B cell (primary cell): Measurements from ENCODE around the gene RAPGEF5. TPM values are rescaled to one million over a fixed set of nuclear protein-coding genes. Genes with fewer than 3 reads are reported as not detected.
A peak's percentile ranks its signal among the peaks of the same experiment; 100 is the strongest.

Source experiments
- ATAC-seq: fragments of 200-7000 bp; cut with Tn5 transposase; one replicate; pipeline ENCODE4 v1.10.0; 2021; ENCODE audit warnings: low read depth, mild to moderate bottlenecking, moderate number of reproducible peaks, moderate library complexity
- CTCF ChIA-PET: fragments of 350-600 bp; sonication (Branson Sonifier 250); formaldehyde crosslinking; loops from one replicate; lab custom pipeline; 2021; ENCODE audit warnings: antibody characterized with exemption, inconsistent platforms; lab: Charles Lee
- POLR2A ChIA-PET: fragments of 350-600 bp; sonication (Branson Sonifier 250); formaldehyde crosslinking; loops from one replicate; lab custom pipeline; 2021; ENCODE audit warnings: antibody characterized with exemption; lab: Charles Lee
- DNase-seq: peaks from one replicate; pipeline ENCODE4 v3.0.0; 2013
- H2AFZ ChIP-seq: 2 replicates; pipeline ENCODE4 v1.6.1; 2012; ENCODE audit warnings: mild to moderate bottlenecking, low read depth, low read length; ENCODE audit not compliant: insufficient read depth, poor library complexity, severe bottlenecking
- H3K27ac ChIP-seq, 2 donors: 1 replicate in 1 of 2; 2 replicates in 1 of 2; pipeline ENCODE4 v1.5.1; 2012 to 2013; ENCODE audit warnings: low read length in 2 of 2, mild to moderate bottlenecking in 2 of 2, moderate library complexity in 1 of 2
- H3K27me3 ChIP-seq, 4 experiments: fragments of 200-600 bp in 1 of 4; sonication (generic) in 1 of 4; replicated peaks in 1 of 4; 1 replicate in 2 of 4; 2 replicates in 2 of 4; pipeline versions ENCODE4 v1.6.1 to v1.7.0; 2013 to 2016; ENCODE audit warnings: low read length in 3 of 4, mild to moderate bottlenecking in 2 of 4, mixed read lengths in 1 of 4, moderate library complexity in 1 of 4; ENCODE audit not compliant: insufficient read depth in 4 of 4, control insufficient read depth in 3 of 4; ENCODE audit errors: control extremely low read depth in 1 of 4
- H3K36me3 ChIP-seq, 2 experiments: replicated peaks in 1 of 2; 1 replicate in 1 of 2; 2 replicates in 1 of 2; pipeline versions ENCODE4 v1.6.1 to v1.7.1; 2013; ENCODE audit warnings: low read length in 1 of 2; ENCODE audit not compliant: insufficient read depth in 2 of 2, control insufficient read depth in 1 of 2; ENCODE audit errors: control extremely low read depth in 1 of 2, extremely low read depth in 1 of 2
- H3K4me1 ChIP-seq, 2 donors: fragments of 200-600 bp in 1 of 2; sonication (generic) in 1 of 2; 1 replicate in 1 of 2; 2 replicates in 1 of 2; pipeline versions ENCODE4 v1.5.1 to v1.6.1; 2013 to 2017; ENCODE audit warnings: low read length in 2 of 2; ENCODE audit not compliant: control insufficient read depth in 2 of 2, insufficient read depth in 2 of 2
- H3K4me2 ChIP-seq: replicated peaks from 2 replicates; pipeline ENCODE3; 2012; ENCODE audit warnings: mild to moderate bottlenecking, low read depth, low read length; ENCODE audit not compliant: poor library complexity, severe bottlenecking
- H3K4me3 ChIP-seq, 5 experiments: fragments of 200-600 bp in 1 of 5; sonication (generic) in 1 of 5; 1 replicate in 3 of 5; 2 replicates in 2 of 5; pipeline versions ENCODE4 v1.5.1 to v1.7.0; 2011 to 2016; ENCODE audit warnings: low read length in 4 of 5, mild to moderate bottlenecking in 4 of 5, low read depth in 2 of 5, control low read depth in 1 of 5, moderate library complexity in 1 of 5; ENCODE audit not compliant: insufficient read depth in 1 of 5; ENCODE audit errors: control extremely low read depth in 1 of 5, extremely low read depth in 1 of 5
- H3K79me2 ChIP-seq: fragments of 200-600 bp; sonication (generic); one replicate; pipeline ENCODE4 v1.6.0; 2016; ENCODE audit warnings: low read length; ENCODE audit not compliant: control insufficient read depth, insufficient read depth
- H3K9ac ChIP-seq: fragments of 200-600 bp; sonication (generic); 2 replicates; pipeline ENCODE4 v1.6.1; 2017; ENCODE audit warnings: mild to moderate bottlenecking, low read length, moderate library complexity
- H3K9me3 ChIP-seq, 3 donors: one replicate each; pipeline versions ENCODE4 v1.6.1 to v1.7.1; 2013; ENCODE audit warnings: low read length in 2 of 3; ENCODE audit not compliant: control insufficient read depth in 2 of 3, insufficient read depth in 1 of 3; ENCODE audit errors: control extremely low read depth in 1 of 3
- H4K20me1 ChIP-seq: 2 replicates; pipeline ENCODE4 v1.6.0; 2012; ENCODE audit warnings: mild to moderate bottlenecking, low read length; ENCODE audit not compliant: insufficient read depth, control insufficient read depth, poor library complexity, severe bottlenecking
- H3K27ac Mint-ChIP-seq: one replicate; pipeline ENCODE4 v1.8.0; 2021; ENCODE audit warnings: mixed read lengths
- H3K27me3 Mint-ChIP-seq: one replicate; pipeline ENCODE4 v1.8.0; 2021; ENCODE audit warnings: mixed read lengths
- H3K4me1 Mint-ChIP-seq: one replicate; pipeline ENCODE4 v1.8.0; 2021; ENCODE audit warnings: mixed read lengths
- H3K4me3 Mint-ChIP-seq: one replicate; pipeline ENCODE4 v1.8.0; 2021; ENCODE audit warnings: mixed read lengths
- H3K9me3 Mint-ChIP-seq: one replicate; pipeline ENCODE4 v1.8.0; 2022; ENCODE audit warnings: mixed read lengths; ENCODE audit not compliant: insufficient read depth
- CTCF ChIP-seq: fragments of 200-600 bp; IDR thresholded peaks from one replicate; pipeline ENCODE4 v1.8.0; 2022; ENCODE audit warnings: antibody characterized with exemption, mild to moderate bottlenecking
- EZH2 ChIP-seq: IDR thresholded peaks from 2 replicates; pipeline ENCODE4 v1.6.1; 2012; ENCODE audit warnings: borderline replicate concordance, low read depth, mild to moderate bottlenecking, moderate library complexity, low read length; ENCODE audit not compliant: insufficient read depth, poor library complexity, severe bottlenecking
- WGBS: methylation state at CpG from one replicate; pipeline ENCODE4 v1.1.5; 2013; ENCODE audit warnings: missing lambda C conversion rate; ENCODE audit not compliant: insufficient coverage; 5-methylcytosine and 5-hydroxymethylcytosine counted together
- intact Hi-C: fragments of 100-400 bp; cut with micrococcal nuclease; formaldehyde crosslinking; loops from one replicate; pipeline ENCODE4 v1.10.0; 2022
- polyA plus RNA-seq: library from polyadenylated mRNA; depleted of rRNA; stranded (reverse); fragments of >200 nt; gene quantifications from 2 replicates; pipeline ENCODE4 v1.2.3, GENCODE V29; 2012
- total RNA-seq, 2 donors: library from RNA; stranded (reverse); fragments of 120-200 nt in 1 of 2; gene quantifications; 1 replicate in 1 of 2; 2 replicates in 1 of 2; pipeline versions ENCODE4 v1.2.3 to v1.2.4, GENCODE V29; 2013 to 2022

Gene RAPGEF5
- total and polyA plus RNA-seq, 2 donors (not counting 1 experiment from before 2014, with no cell fraction given), result 1.5 to 37.6 TPM

- Mint-ChIP-seq H3K9me3 (no peaks in the 10 kb centered on the region), H3K4me1 (no peaks in the 10 kb centered on the region), H3K4me3 (no peak overlapping the region), H3K27me3 (no peaks in the 10 kb centered on the region), H3K27ac (no peak overlapping the region)
- Histone ChIP-seq H3K79me2 (no peaks in the 10 kb centered on the region), H3K4me1 (peaks cover 5 to 8% of the 10 kb centered on the region in 2 donors), H4K20me1 (no peaks in the 10 kb centered on the region), H3K4me3 (peak overlapping the region in 3 of 5 experiments; percentile 2 to 18 (median 11)), H3K4me2 (peak overlapping the region; percentile 63), H3K36me3 (no peaks in the 10 kb centered on the region), H3K9me3 (no peaks in the 10 kb centered on the region), H3K27me3 (no peaks in the 10 kb centered on the region), H3K27ac (peak overlapping the region in 1 of 2 donors; percentile 29), H3K9ac (peak overlapping the region; percentile 49), H2AFZ (peak overlapping the region; percentile 72)
- DNase-seq (peak; percentile 44), ATAC-seq (no peak)
- intact Hi-C loops, result no loop called here
- POLR2A ChIA-PET, result no interaction called here
- TF ChIP-seq EZH2, result no peak
- TF ChIP-seq CTCF, result no peak
- CTCF ChIA-PET, result interaction anchor here (0.7 kb wide), 1 partner anchor 36 kb away, joined by 3 read pairs; no protein-coding TSS in a partner anchor
- 70% methylated on average over 2 of the region's 10 CpGs for WGBS
Measured at GRCh38 chr7:22146961-22147512, 209.9 kb downstream of the RAPGEF5 start.

- peaks cover 5 to 8% of the 10 kb centered on the region in 2 donors for H3K4me1 ChIP-seq
- H4K20me1 ChIP-seq, result no peaks in the 10 kb centered on the region
- H3K4me2 ChIP-seq, result no peak overlapping the region
- Mint-ChIP-seq H3K4me1 (no peaks in the 10 kb centered on the region), H3K27me3 (no peaks in the 10 kb centered on the region), H3K9me3 (no peaks in the 10 kb centered on the region), H3K27ac (no peak overlapping the region), H3K4me3 (no peak overlapping the region)
- no peak overlapping the region for H3K9ac ChIP-seq
- no peaks in the 10 kb centered on the region for H3K36me3 ChIP-seq
- ATAC-seq (no peak), DNase-seq (no peak)
- WGBS, result 78% methylated on average over 3 of the region's 5 CpGs
- H3K9me3 ChIP-seq, result no peaks in the 10 kb centered on the region
- POLR2A ChIA-PET, result no interaction called here
- H2AFZ ChIP-seq, result no peak overlapping the region
- intact Hi-C loops, result no loop called here
- no peak overlapping the region for H3K4me3 ChIP-seq
- no peak overlapping the region for H3K27ac ChIP-seq
- CTCF ChIA-PET, result interaction anchor here (0.6 kb wide), 1 partner anchor 42 kb away, joined by 3 read pairs; no protein-coding TSS in a partner anchor
- H3K79me2 ChIP-seq, result no peaks in the 10 kb centered on the region
- H3K27me3 ChIP-seq, result no peaks in the 10 kb centered on the region
- TF ChIP-seq EZH2, result no peak
- TF ChIP-seq CTCF, result no peak
Measured at GRCh38 chr7:22144950-22145349, 212.0 kb downstream of the RAPGEF5 start.
